Loucy (cell line): Measurements from ENCODE around the gene ITGB1.

Experiments
- CTCF ChIP-seq: fragments of 200-600 bp; sonication (generic); conservative IDR thresholded peaks from 2 replicates; pipeline ENCODE4 v1.5.1; 2014; ENCODE audit warnings: mild to moderate bottlenecking, antibody characterized with exemption, low read length
- EZH2phosphoT487 ChIP-seq: fragments of 200-600 bp; IDR thresholded peaks from 2 replicates; pipeline ENCODE4 v1.6.1; 2018; ENCODE audit warnings: antibody characterized with exemption, mild to moderate bottlenecking, moderate library complexity, borderline replicate concordance

- TF ChIP-seq CTCF = no peak
- no peak for TF ChIP-seq EZH2phosphoT487
Measured at GRCh38 chr10:32923849-32924248, 34.2 kb downstream of the ITGB1 start.
